RWPE1 (cell line): ENCODE measurements around the gene SMIM45.

ENCODE experiments used
- CTCF ChIA-PET: fragments of 350-600 bp; sonication (Branson Sonifier 250); formaldehyde crosslinking; extraction: SDS; loops from one replicate; lab custom pipeline; 2021; lab: Yijun Ruan, JAX
- POLR2A ChIA-PET: fragments of 400-600 bp; formaldehyde crosslinking; extraction: SDS; loops from one replicate; lab custom pipeline; 2020; ENCODE audit warnings: antibody characterized with exemption; ENCODE audit not compliant: low non-redundant PET; lab: Yijun Ruan, JAX
- DNase-seq: peaks from one replicate; pipeline ENCODE4 v3.0.0; 2012; ENCODE audit warnings: low spot score
- H3K27ac ChIP-seq: fragments of 450-650 bp; 2 replicates; pipeline ENCODE4 v1.5.1; 2017
- CTCF ChIP-seq: fragments of 450-650 bp; conservative IDR thresholded peaks from 2 replicates; pipeline ENCODE4 v1.5.1; 2017; ENCODE audit warnings: low read depth, mild to moderate bottlenecking

The SMIM45 gene

GRCh38 chr22:41907436-41908401, 44.2 kb upstream of the SMIM45 start:
- ChIA-PET POLR2A (no interaction called here), CTCF (interaction anchor here (0.5 to 0.6 kb wide), 2 partner anchors 43 to 714 kb away, joined by 3 to 4 read pairs; no protein-coding TSS in a partner anchor)
- no peak for DNase-seq
- TF ChIP-seq CTCF, result no peak
- H3K27ac ChIP-seq, result peak overlapping the region; percentile 57

DNA sequence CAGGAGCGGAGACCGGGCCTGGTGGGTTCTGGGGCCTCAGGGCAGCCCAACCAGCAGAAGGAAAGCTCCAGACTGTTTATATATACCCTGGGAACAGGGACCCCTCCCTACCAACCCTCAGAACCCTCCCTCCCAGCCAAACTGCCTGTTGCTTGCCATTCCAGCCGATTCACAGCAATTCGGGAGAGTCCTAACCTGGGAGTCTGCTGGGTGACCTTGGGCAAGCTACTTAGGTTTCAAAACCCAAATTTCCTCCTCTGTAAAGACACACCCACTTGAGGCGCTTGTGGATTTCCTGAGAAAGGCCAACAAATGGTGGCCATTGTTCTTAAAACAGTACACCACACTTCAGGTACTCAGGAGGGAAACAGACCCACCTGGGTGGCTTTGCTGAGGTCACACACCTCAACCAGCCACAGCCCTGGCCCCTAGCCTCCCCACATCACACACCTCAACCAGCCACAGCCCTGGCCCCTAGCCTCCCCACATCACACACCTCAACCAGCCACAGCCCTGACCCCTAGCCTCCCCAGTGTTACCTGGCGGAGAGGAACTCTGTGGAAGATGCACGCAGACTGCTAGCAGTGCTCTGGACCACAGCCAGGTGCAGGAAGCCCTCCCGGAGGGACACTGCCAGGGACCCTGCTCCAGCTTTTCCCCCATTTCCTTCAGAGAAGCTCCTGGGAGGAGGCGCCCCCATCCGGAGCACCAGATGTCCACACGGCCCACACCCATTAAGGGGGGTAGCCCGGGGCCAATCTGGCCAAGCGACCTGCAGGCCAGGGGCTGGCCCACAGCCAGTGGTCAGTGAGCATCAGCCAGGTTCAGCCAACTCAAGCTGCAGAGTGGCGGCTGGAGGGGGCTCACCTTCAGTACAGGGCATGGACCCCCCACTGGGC, 43.3 kb upstream of the SMIM45 start:
- CTCF ChIA-PET, result interaction anchor here (0.6 kb wide), 1 partner anchor 44 kb away, joined by 4 read pairs; no protein-coding TSS in a partner anchor
- POLR2A ChIA-PET, result no interaction called here
- TF ChIP-seq CTCF, result no peak
- no peak for DNase-seq
- peak overlapping the region; percentile 57 for H3K27ac ChIP-seq

DNA sequence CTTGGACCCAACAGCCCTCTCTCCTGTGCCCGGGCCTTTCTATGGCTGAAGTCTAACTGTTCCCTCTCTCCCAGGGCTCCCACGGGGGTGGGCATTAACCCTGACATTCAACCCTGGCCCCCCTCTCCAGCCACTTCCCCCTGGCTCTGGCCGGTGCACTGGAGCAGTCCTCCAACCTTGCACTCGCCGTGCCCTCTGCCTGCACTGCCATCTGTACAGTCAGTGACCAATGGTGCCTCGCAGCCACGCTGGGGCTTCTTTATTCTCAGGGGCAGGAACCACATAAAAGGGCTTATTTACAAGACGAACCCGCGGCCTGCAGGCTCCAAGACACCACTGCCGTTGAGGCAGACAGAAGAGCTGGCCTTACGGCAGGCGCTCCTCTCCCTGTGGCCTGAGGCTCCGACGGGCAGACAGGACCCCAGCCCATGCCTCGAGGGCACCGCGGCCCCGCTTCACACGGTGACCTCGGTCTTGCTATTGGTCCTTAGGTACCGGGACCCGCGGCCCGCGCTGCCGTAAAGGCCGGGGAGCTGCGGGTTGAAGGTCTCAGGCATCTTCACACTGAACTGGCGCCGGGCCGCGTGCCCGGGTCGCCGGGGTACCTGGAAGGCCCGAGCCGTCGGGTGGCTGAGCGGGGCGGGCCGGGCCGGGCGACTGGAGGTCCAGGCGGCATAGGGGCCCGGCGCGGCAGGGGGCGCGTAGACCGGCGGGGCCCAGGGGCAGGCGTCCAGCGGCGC, 42.5 kb upstream of the SMIM45 start:
- CTCF ChIA-PET, result no interaction called here
- no peak for DNase-seq
- POLR2A ChIA-PET, result no interaction called here
- TF ChIP-seq CTCF, result no peak
- peak overlapping the region; percentile 57; the same call in 1 of the 2 replicates for H3K27ac ChIP-seq

- CTCF ChIA-PET, result no interaction called here
- no peak for DNase-seq
- no peak for TF ChIP-seq CTCF
- no peak overlapping the region for H3K27ac ChIP-seq
- POLR2A ChIA-PET, result no interaction called here
These were observed 41.6 kb upstream of the SMIM45 start for GRCh38 chr22:41910050-41911000.

DNA sequence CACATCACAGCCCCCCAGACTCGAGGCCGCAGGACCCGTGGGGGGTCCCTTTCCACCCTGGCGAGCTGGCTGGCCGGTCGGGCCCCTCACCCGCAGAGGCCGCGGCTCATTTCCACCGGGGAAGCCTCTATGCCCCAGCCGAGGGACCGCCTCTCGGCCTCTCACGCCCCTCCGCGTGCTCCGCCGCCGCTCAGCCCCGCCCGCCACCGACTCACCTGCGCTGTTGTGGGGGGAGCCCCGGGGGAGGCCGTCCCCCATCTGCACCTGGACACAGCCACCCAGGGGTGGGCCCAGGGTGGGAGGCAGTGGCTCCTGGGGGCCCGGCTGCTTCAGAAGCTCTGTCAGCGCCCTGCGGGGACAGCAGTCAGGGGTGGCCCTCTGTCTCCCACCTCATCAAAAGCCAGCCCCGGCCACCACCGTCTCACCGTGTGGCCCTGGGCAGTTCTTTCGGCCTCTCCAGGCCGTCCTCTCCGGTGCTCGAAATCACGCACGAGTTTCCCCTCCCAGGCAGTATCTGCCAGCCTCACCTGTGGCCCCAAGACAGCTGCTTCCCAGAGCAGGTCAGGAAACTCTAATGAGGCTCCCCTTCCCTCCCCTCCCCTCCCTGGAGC, 40.8 kb upstream of the SMIM45 start:
- DNase-seq, result no peak
- ChIA-PET CTCF (no interaction called here), POLR2A (no interaction called here)
- no peak for TF ChIP-seq CTCF
- no peak overlapping the region for H3K27ac ChIP-seq
